GM12878 (cell line): Measurements from ENCODE around the gene NBEA. TPM values are rescaled to one million over a fixed set of nuclear protein-coding genes. Genes with fewer than 3 reads are reported as not detected.

Experiments used
- ATAC-seq: fragments of 200-7000 bp; cut with Tn5 transposase; 3 replicates; pipeline ENCODE4 v1.9.1; 2020; ENCODE audit warnings: mild to moderate bottlenecking, moderate library complexity
- BruUV-seq: library from RNA; stranded (reverse); fragments of 400-500 nt; replicated peaks from 2 replicates; lab custom pipeline; 2021; lab: Mats Ljungman, UMichigan
- CTCF ChIA-PET: fragments of 300-600 bp; sonication (Branson Sonifier 250); formaldehyde crosslinking; extraction: SDS; loops from one replicate; lab custom pipeline; 2021; ENCODE audit warnings: inconsistent platforms; lab: Yijun Ruan, JAX
- POLR2A ChIA-PET: fragments of 350-600 bp; formaldehyde crosslinking; extraction: SDS; loops from one replicate; lab custom pipeline; 2021; ENCODE audit warnings: inconsistent platforms; lab: Charles Lee
- RAD21 ChIA-PET: fragments of 300-600 bp; sonication (Branson Sonifier 250); formaldehyde crosslinking; loops from one replicate; lab custom pipeline; 2023; ENCODE audit warnings: antibody characterized with exemption; ENCODE audit not compliant: unreplicated experiment; lab: Charles Lee
- SMC1A ChIA-PET: fragments of 300-600 bp; sonication (Branson Sonifier 250); formaldehyde crosslinking; loops from one replicate; lab custom pipeline; 2023; ENCODE audit not compliant: unreplicated experiment, uncharacterized antibody; lab: Charles Lee
- DNase-seq: peaks from one replicate; pipeline ENCODE4 v3.0.0-alpha.2; 2011; ENCODE audit warnings: low read depth, low spot score
- FAIRE-seq: peaks from 3 replicates; lab custom pipeline; 2011; peaks lifted over from hg19 to GRCh38; lab: Jason Lieb, UNC
- H2AFZ ChIP-seq: 2 replicates; pipeline ENCODE4 v1.6.0; 2011; ENCODE audit warnings: low read depth, low read length, control low read depth; ENCODE audit not compliant: control insufficient read depth
- H3K27ac ChIP-seq: 2 replicates; pipeline ENCODE4 v1.5.1; 2011; ENCODE audit warnings: control low read depth; ENCODE audit not compliant: control insufficient read depth, insufficient read depth
- H3K27me3 ChIP-seq, 2 experiments: replicated peaks in 1 of 2; 2 replicates each; pipeline versions ENCODE4 v1.6.0 to v1.6.1; 2011; ENCODE audit warnings: low read length in 1 of 2; ENCODE audit not compliant: control insufficient read depth in 2 of 2, insufficient read depth in 2 of 2
- H3K36me3 ChIP-seq, 2 experiments: 2 replicates each; pipeline ENCODE4 v1.5.1; 2011; ENCODE audit warnings: low read length in 1 of 2; ENCODE audit not compliant: control insufficient read depth in 2 of 2, insufficient read depth in 2 of 2
- H3K4me1 ChIP-seq: 2 replicates; pipeline ENCODE4 v1.6.1; 2011; ENCODE audit warnings: mild to moderate bottlenecking, low read length, moderate library complexity, mixed read lengths; ENCODE audit not compliant: control insufficient read depth, insufficient read depth
- H3K4me2 ChIP-seq: 2 replicates; pipeline ENCODE4 v1.6.0; 2011; ENCODE audit warnings: control low read depth; ENCODE audit not compliant: control insufficient read depth, insufficient read depth
- H3K4me3 ChIP-seq: fragments of 200-600 bp; sonication (generic); 2 replicates; pipeline ENCODE4 v1.5.1; 2016
- H3K79me2 ChIP-seq: 2 replicates; pipeline ENCODE4 v1.6.0; 2011; ENCODE audit warnings: low read length; ENCODE audit not compliant: control insufficient read depth, insufficient read depth
- H3K9ac ChIP-seq: 2 replicates; pipeline ENCODE4 v1.8.0; 2011; ENCODE audit warnings: low read length, control low read depth, mixed read lengths; ENCODE audit not compliant: control insufficient read depth, insufficient read depth
- H3K9me3 ChIP-seq: replicated peaks from 3 replicates; pipeline ENCODE4 v1.5.1; 2011; ENCODE audit warnings: mild to moderate bottlenecking, low read length; ENCODE audit not compliant: control insufficient read depth, insufficient read depth
- H4K20me1 ChIP-seq: 2 replicates; pipeline ENCODE4 v1.6.0; 2011; ENCODE audit not compliant: control insufficient read depth, insufficient read depth
- BRCA1 ChIP-seq: IDR thresholded peaks from 2 replicates; pipeline ENCODE4 v1.6.1; 2011; ENCODE audit warnings: low read depth, low read length, improper control_type of control experiment
- FOXK2 ChIP-seq: fragments of 450-650 bp; IDR thresholded peaks from 2 replicates; pipeline ENCODE4 v1.6.1; 2017; ENCODE audit warnings: mild to moderate bottlenecking, moderate library complexity
- NR2C1 ChIP-seq: fragments of 450-650 bp; IDR thresholded peaks from 2 replicates; pipeline ENCODE4 v1.6.1; 2017; ENCODE audit warnings: antibody characterized with exemption, mild to moderate bottlenecking, moderate library complexity
- YBX1 ChIP-seq: fragments of 450-650 bp; IDR thresholded peaks from 2 replicates; pipeline ENCODE4 v1.6.1; 2016; ENCODE audit warnings: antibody characterized with exemption
- WGBS: methylation state at CpG from one replicate; pipeline ENCODE4 v1.1.6; 2016; ENCODE audit warnings: low lambda C conversion rate; ENCODE audit not compliant: insufficient replicate concordance, insufficient coverage; ENCODE audit errors: missing lambda C conversion rate; 5-methylcytosine and 5-hydroxymethylcytosine counted together
- in situ Hi-C: fragments of 300-500 bp; cut with MboI; formaldehyde crosslinking; loops from 9 replicates; pipeline ENCODE4 v1.14.3; 2018; ENCODE audit warnings: mixed read lengths
- intact Hi-C: fragments of 100-400 bp; cut with micrococcal nuclease; formaldehyde crosslinking; loops from one replicate; pipeline ENCODE4 v1.14.2; 2022; ENCODE audit not compliant: unreplicated experiment
- polyA plus RNA-seq, 11 experiments: library from polyadenylated mRNA; depleted of rRNA in 4 of 11; unstranded in 6 of 11; stranded (reverse) in 5 of 11; fragments of >200 nt; fragmentation: Nextera tagmentation in 4 of 11; fragmentation: Illumina TruSeq in 1 of 11; extraction: Ambion mirVana in 4 of 11; extraction: Trizol in 1 of 11; gene quantifications; 1 replicate in 1 of 11; 2 replicates in 10 of 11; pipeline versions ENCODE4 v1.2.1 to v1.2.3, GENCODE V29; 2011 to 2016; ENCODE audit warnings: inconsistent platforms in 2 of 11, missing spikeins in 2 of 11, low read depth in 1 of 11
- total RNA-seq, 4 experiments: library from RNA; depleted of rRNA in 3 of 4; stranded (reverse); fragments of >200 nt in 3 of 4; fragmentation: Illumina TruSeq in 1 of 4; extraction: Trizol in 1 of 4; gene quantifications; 2 replicates each; pipeline versions ENCODE4 v1.2.1 to v1.2.3, GENCODE V29; 2013 to 2021
- TF ChIP-seq, protein P1 (sequence below): fragments of 150-350 bp; IDR thresholded peaks from 2 replicates; pipeline ENCODE4 v1.6.1; 2014; ENCODE audit warnings: mild to moderate bottlenecking, low read depth, low read length
- TF ChIP-seq, protein P2 (sequence below): fragments of 450-650 bp; IDR thresholded peaks from 2 replicates; pipeline ENCODE4 v1.6.1; 2018; ENCODE audit warnings: mild to moderate bottlenecking, low read depth, moderate library complexity; ENCODE audit not compliant: partially characterized antibody
- TF ChIP-seq, protein P3 (sequence below): fragments of 450-650 bp; IDR thresholded peaks from 2 replicates; pipeline ENCODE4 v1.6.1; 2017; ENCODE audit warnings: mild to moderate bottlenecking, moderate library complexity
- TF ChIP-seq, protein P4 (sequence below): fragments of 450-650 bp; formaldehyde crosslinking; IDR thresholded peaks from 2 replicates; pipeline ENCODE4 v1.5.0; 2022; ENCODE audit warnings: mild to moderate bottlenecking, missing genetic modification characterization

Gene NBEA
- total and polyA plus RNA-seq, 10 of the 15 experiments (the other 5 are each of a cell fraction or from before 2014, with no cell fraction given): 0.23 to 3.6 (median 0.55) TPM

DNA sequence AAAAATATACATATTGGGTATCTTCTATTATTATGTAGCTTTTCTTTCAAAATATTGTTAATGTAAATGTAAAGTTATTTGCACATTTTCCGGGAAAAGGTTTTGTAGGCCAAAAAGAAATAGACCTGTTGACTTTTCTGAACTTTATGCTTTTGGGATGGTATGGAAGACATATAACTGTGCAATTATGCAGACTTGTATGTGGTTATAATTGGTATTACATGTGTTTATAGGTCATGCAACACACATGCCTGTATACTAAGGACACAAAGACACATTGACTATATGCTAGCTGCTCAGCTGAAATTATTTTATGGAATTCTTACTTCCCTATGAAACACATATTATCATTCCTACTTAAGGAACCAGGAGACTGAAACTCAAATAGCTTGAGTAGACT lies 2.3 kb upstream of the NBEA start:
- TF ChIP-seq NR2C1 (no peak), YBX1 (no peak), FOXK2 (no peak), BRCA1 (no peak)
- TF ChIP-seq, protein P1, sequence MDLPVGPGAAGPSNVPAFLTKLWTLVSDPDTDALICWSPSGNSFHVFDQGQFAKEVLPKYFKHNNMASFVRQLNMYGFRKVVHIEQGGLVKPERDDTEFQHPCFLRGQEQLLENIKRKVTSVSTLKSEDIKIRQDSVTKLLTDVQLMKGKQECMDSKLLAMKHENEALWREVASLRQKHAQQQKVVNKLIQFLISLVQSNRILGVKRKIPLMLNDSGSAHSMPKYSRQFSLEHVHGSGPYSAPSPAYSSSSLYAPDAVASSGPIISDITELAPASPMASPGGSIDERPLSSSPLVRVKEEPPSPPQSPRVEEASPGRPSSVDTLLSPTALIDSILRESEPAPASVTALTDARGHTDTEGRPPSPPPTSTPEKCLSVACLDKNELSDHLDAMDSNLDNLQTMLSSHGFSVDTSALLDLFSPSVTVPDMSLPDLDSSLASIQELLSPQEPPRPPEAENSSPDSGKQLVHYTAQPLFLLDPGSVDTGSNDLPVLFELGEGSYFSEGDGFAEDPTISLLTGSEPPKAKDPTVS: no peak
- TF ChIP-seq, protein P2, sequence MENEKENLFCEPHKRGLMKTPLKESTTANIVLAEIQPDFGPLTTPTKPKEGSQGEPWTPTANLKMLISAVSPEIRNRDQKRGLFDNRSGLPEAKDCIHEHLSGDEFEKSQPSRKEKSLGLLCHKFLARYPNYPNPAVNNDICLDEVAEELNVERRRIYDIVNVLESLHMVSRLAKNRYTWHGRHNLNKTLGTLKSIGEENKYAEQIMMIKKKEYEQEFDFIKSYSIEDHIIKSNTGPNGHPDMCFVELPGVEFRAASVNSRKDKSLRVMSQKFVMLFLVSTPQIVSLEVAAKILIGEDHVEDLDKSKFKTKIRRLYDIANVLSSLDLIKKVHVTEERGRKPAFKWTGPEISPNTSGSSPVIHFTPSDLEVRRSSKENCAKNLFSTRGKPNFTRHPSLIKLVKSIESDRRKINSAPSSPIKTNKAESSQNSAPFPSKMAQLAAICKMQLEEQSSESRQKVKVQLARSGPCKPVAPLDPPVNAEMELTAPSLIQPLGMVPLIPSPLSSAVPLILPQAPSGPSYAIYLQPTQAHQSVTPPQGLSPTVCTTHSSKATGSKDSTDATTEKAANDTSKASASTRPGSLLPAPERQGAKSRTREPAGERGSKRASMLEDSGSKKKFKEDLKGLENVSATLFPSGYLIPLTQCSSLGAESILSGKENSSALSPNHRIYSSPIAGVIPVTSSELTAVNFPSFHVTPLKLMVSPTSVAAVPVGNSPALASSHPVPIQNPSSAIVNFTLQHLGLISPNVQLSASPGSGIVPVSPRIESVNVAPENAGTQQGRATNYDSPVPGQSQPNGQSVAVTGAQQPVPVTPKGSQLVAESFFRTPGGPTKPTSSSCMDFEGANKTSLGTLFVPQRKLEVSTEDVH: no peak
- TF ChIP-seq, protein P3, sequence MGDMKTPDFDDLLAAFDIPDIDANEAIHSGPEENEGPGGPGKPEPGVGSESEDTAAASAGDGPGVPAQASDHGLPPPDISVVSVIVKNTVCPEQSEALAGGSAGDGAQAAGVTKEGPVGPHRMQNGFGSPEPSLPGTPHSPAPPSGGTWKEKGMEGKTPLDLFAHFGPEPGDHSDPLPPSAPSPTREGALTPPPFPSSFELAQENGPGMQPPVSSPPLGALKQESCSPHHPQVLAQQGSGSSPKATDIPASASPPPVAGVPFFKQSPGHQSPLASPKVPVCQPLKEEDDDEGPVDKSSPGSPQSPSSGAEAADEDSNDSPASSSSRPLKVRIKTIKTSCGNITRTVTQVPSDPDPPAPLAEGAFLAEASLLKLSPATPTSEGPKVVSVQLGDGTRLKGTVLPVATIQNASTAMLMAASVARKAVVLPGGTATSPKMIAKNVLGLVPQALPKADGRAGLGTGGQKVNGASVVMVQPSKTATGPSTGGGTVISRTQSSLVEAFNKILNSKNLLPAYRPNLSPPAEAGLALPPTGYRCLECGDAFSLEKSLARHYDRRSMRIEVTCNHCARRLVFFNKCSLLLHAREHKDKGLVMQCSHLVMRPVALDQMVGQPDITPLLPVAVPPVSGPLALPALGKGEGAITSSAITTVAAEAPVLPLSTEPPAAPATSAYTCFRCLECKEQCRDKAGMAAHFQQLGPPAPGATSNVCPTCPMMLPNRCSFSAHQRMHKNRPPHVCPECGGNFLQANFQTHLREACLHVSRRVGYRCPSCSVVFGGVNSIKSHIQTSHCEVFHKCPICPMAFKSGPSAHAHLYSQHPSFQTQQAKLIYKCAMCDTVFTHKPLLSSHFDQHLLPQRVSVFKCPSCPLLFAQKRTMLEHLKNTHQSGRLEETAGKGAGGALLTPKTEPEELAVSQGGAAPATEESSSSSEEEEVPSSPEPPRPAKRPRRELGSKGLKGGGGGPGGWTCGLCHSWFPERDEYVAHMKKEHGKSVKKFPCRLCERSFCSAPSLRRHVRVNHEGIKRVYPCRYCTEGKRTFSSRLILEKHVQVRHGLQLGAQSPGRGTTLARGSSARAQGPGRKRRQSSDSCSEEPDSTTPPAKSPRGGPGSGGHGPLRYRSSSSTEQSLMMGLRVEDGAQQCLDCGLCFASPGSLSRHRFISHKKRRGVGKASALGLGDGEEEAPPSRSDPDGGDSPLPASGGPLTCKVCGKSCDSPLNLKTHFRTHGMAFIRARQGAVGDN: no peak
- TF ChIP-seq, protein P4, sequence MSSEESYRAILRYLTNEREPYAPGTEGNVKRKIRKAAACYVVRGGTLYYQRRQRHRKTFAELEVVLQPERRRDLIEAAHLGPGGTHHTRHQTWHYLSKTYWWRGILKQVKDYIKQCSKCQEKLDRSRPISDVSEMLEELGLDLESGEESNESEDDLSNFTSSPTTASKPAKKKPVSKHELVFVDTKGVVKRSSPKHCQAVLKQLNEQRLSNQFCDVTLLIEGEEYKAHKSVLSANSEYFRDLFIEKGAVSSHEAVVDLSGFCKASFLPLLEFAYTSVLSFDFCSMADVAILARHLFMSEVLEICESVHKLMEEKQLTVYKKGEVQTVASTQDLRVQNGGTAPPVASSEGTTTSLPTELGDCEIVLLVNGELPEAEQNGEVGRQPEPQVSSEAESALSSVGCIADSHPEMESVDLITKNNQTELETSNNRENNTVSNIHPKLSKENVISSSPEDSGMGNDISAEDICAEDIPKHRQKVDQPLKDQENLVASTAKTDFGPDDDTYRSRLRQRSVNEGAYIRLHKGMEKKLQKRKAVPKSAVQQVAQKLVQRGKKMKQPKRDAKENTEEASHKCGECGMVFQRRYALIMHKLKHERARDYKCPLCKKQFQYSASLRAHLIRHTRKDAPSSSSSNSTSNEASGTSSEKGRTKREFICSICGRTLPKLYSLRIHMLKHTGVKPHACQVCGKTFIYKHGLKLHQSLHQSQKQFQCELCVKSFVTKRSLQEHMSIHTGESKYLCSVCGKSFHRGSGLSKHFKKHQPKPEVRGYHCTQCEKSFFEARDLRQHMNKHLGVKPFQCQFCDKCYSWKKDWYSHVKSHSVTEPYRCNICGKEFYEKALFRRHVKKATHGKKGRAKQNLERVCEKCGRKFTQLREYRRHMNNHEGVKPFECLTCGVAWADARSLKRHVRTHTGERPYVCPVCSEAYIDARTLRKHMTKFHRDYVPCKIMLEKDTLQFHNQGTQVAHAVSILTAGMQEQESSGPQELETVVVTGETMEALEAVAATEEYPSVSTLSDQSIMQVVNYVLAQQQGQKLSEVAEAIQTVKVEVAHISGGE (CRISPR knock-in tag): no peak
- ChIA-PET SMC1A (no interaction called here), CTCF (interaction anchor here (0.7 kb wide), 1 partner anchor 1139 kb away, joined by 4 read pairs; no protein-coding TSS in a partner anchor), RAD21 (no interaction called here), POLR2A (no interaction called here)
- intact Hi-C loops: loop anchor here (5.0 kb wide), 1 partner anchor 223 kb away; no protein-coding TSS in a partner anchor
- FAIRE-seq: no peak
- DNase-seq: no peak
- Histone ChIP-seq H3K4me3 (no peak overlapping the region), H3K36me3 (no peaks in the 10 kb centered on the region), H3K4me1 (no peaks in the 10 kb centered on the region), H3K4me2 (no peak overlapping the region), H4K20me1 (no peaks in the 10 kb centered on the region), H3K27me3 (no peaks in the 10 kb centered on the region; a peak in 1 of 4 replicates), H3K9me3 (no peaks in the 10 kb centered on the region), H3K9ac (no peak overlapping the region), H3K27ac (no peak overlapping the region), H2AFZ (no peak overlapping the region), H3K79me2 (no peaks in the 10 kb centered on the region)
- WGBS: 100% methylated on average over 1 of the region's 1 CpG
- BruUV-seq: no TSS peak
- in situ Hi-C loops: no loop called here
- no peak for ATAC-seq
